Cardiac muscle cell (in vitro differentiated cells and primary cell): ENCODE data around the gene PCDH15. TPM values are rescaled to one million over a fixed set of nuclear protein-coding genes. Genes with fewer than 3 reads are reported as not detected.

Source experiments
- DNase-seq, 2 donors: peaks; one replicate each; pipeline versions ENCODE4 v3.0.0 to v3.0.0-alpha.2; 2010 to 2017; ENCODE audit warnings: low read depth in 1 of 2, low spot score in 1 of 2
- H3K27ac ChIP-seq: fragments of 200-600 bp; sonication (generic); 2 replicates; pipeline ENCODE4 v1.5.1; 2016
- H3K27me3 ChIP-seq: fragments of 200-600 bp; sonication (generic); 2 replicates; pipeline ENCODE4 v1.6.0; 2016; ENCODE audit warnings: control low read depth
- H3K36me3 ChIP-seq: fragments of 200-600 bp; sonication (generic); 2 replicates; pipeline ENCODE4 v1.5.1; 2016; ENCODE audit warnings: control low read depth
- H3K4me1 ChIP-seq: fragments of 200-600 bp; sonication (generic); 2 replicates; pipeline ENCODE4 v1.8.1; 2017; ENCODE audit warnings: low read depth, mild to moderate bottlenecking, mixed run types
- H3K4me3 ChIP-seq: fragments of 200-600 bp; sonication (generic); 2 replicates; pipeline ENCODE4 v1.5.1; 2016; ENCODE audit warnings: mild to moderate bottlenecking
- H3K9me3 ChIP-seq: fragments of 200-600 bp; sonication (generic); 2 replicates; pipeline ENCODE4 v1.5.1; 2017; ENCODE audit warnings: low read depth, mild to moderate bottlenecking, control low read depth
- polyA plus RNA-seq: library from polyadenylated mRNA; unstranded; fragments of >200 nt; fragmentation: Nextera tagmentation; extraction: Ambion mirVana; gene quantifications from 2 replicates; pipeline ENCODE4 v1.2.1, GENCODE V29; 2016
- total RNA-seq: library from RNA; depleted of rRNA; stranded (reverse); fragments of >200 nt; gene quantifications from 2 replicates; pipeline ENCODE4 v1.2.3, GENCODE V29; 2016
- TF ChIP-seq, protein P1 (sequence below): IDR thresholded peaks from 2 replicates; pipeline ENCODE4 v1.5.1; 2012; ENCODE audit warnings: low read depth, mild to moderate bottlenecking, low read length

The PCDH15 gene
- total and polyA plus RNA-seq, 2 experiments from 2014 or later = 0.30 TPM; not detected in 1

DNA sequence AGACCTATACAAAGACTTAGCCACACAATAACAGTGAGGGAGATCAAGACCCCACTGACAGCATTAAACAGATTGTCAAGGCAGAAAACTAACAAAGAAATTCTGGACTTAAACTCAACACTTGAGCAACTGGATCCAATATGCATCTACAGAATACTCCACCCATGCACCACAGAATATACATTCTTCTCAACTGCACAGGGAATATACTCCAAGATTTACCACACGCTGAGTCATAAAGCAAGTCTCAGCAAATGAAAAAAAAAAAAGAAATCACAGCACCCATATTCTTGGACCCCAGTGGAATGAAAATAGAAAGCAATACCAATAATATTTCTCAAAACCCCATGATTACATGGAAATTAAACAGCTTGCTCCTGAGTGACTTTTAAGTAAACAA is 680.2 kb downstream of the PCDH15 start:
- Histone ChIP-seq H3K9me3 (no peaks in the 10 kb centered on the region), H3K4me1 (no peaks in the 10 kb centered on the region), H3K36me3 (no peaks in the 10 kb centered on the region), H3K27ac (no peak overlapping the region), H3K4me3 (no peak overlapping the region), H3K27me3 (no peaks in the 10 kb centered on the region)
- DNase-seq = no peak
- TF ChIP-seq, protein P1, sequence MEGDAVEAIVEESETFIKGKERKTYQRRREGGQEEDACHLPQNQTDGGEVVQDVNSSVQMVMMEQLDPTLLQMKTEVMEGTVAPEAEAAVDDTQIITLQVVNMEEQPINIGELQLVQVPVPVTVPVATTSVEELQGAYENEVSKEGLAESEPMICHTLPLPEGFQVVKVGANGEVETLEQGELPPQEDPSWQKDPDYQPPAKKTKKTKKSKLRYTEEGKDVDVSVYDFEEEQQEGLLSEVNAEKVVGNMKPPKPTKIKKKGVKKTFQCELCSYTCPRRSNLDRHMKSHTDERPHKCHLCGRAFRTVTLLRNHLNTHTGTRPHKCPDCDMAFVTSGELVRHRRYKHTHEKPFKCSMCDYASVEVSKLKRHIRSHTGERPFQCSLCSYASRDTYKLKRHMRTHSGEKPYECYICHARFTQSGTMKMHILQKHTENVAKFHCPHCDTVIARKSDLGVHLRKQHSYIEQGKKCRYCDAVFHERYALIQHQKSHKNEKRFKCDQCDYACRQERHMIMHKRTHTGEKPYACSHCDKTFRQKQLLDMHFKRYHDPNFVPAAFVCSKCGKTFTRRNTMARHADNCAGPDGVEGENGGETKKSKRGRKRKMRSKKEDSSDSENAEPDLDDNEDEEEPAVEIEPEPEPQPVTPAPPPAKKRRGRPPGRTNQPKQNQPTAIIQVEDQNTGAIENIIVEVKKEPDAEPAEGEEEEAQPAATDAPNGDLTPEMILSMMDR = no peak

GRCh38 chr10:54108961-54109360 is 692.1 kb downstream of the PCDH15 start:
- no peaks in the 10 kb centered on the region for H3K36me3 ChIP-seq
- TF ChIP-seq, protein P1 = no peak
- H3K4me1 ChIP-seq = no peaks in the 10 kb centered on the region
- no peak overlapping the region for H3K4me3 ChIP-seq
- H3K9me3 ChIP-seq = no peaks in the 10 kb centered on the region
- no peak overlapping the region for H3K27ac ChIP-seq
- no peak for DNase-seq
- H3K27me3 ChIP-seq = no peaks in the 10 kb centered on the region

DNA sequence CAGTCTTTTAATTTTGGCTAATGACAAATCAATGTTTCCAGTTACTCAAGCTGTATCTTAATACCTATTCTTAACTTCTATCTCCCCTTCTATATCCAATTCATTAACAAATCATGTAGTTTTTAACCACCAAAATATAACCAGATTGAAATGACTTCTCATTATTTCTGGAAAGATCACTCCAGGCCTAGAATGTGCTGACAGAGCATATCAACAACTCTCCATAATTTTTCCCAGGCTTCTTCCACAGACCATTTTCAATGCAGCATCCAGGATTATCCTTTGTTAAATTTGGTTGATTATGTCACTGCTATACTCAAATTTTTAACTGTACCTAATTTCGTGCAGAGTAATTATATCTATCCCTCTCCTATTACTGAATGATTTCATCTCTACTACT is 704.1 kb downstream of the PCDH15 start:
- TF ChIP-seq, protein P1 = no peak
- H3K27me3 ChIP-seq = no peaks in the 10 kb centered on the region
- H3K4me1 ChIP-seq = peaks cover 7% of the 10 kb centered on the region
- H3K4me3 ChIP-seq = no peak overlapping the region
- H3K9me3 ChIP-seq = no peaks in the 10 kb centered on the region
- no peak for DNase-seq
- H3K36me3 ChIP-seq = no peaks in the 10 kb centered on the region
- no peak overlapping the region for H3K27ac ChIP-seq

GRCh38 chr10:54094321-54094720 is 706.7 kb downstream of the PCDH15 start:
- no peaks in the 10 kb centered on the region for H3K9me3 ChIP-seq
- no peak overlapping the region for H3K4me3 ChIP-seq
- TF ChIP-seq, protein P1 = no peak
- no peaks in the 10 kb centered on the region for H3K36me3 ChIP-seq
- DNase-seq = peak in 1 of 2 donors; percentile 57
- H3K27me3 ChIP-seq = no peaks in the 10 kb centered on the region
- peak overlapping the region; percentile 39 for H3K27ac ChIP-seq
- peaks cover 12% of the 10 kb centered on the region for H3K4me1 ChIP-seq

GRCh38 chr10:54091237-54091636 is 709.8 kb downstream of the PCDH15 start:
- Histone ChIP-seq H3K27ac (peak overlapping the region; percentile 2), H3K4me3 (no peak overlapping the region), H3K36me3 (no peaks in the 10 kb centered on the region), H3K9me3 (no peaks in the 10 kb centered on the region), H3K27me3 (no peaks in the 10 kb centered on the region), H3K4me1 (peaks cover 12% of the 10 kb centered on the region)
- TF ChIP-seq, protein P1 = no peak
- DNase-seq = peak in 1 of 2 donors; percentile 36

- TF ChIP-seq, protein P1 = no peak
- H3K4me1 ChIP-seq = peaks cover 7% of the 10 kb centered on the region
- DNase-seq = no peak
- H3K36me3 ChIP-seq = no peaks in the 10 kb centered on the region
- no peak overlapping the region for H3K4me3 ChIP-seq
- H3K27ac ChIP-seq = no peak overlapping the region
- H3K9me3 ChIP-seq = no peaks in the 10 kb centered on the region
- H3K27me3 ChIP-seq = no peaks in the 10 kb centered on the region
Observed at GRCh38 chr10:54081950-54082349, 719.1 kb downstream of the PCDH15 start.
